ENCODE data around the gene ATP6V0A4. TPM values are rescaled to one million over a fixed set of nuclear protein-coding genes. Genes with fewer than 3 reads are reported as not detected.

Gene ATP6V0A4
- total and polyA plus RNA-seq, 2 donors (not counting 1 experiment from before 2014, with no cell fraction given), result not detected

- POLR2A ChIA-PET, result no interaction called here
- Histone ChIP-seq H2AFZ (ENCODE audit: insufficient read depth, low read depth, low read length, poor library complexity, severe bottlenecking) (no peak overlapping the region), H3K4me1 (ENCODE audit: control insufficient read depth in 2 of 2, insufficient read depth in 2 of 2, low read length in 2 of 2) (no peaks in the 10 kb centered on the region), H4K20me1 (ENCODE audit: control insufficient read depth, insufficient read depth, low read length, poor library complexity, severe bottlenecking) (no peaks in the 10 kb centered on the region), H3K9ac (ENCODE audit: low read length) (no peak overlapping the region), H3K27me3 (replicated peaks in 1 of 4; ENCODE audit: control extremely low read depth in 1 of 4, control insufficient read depth in 3 of 4, insufficient read depth in 4 of 4, low read length in 3 of 4) (no peaks in the 10 kb centered on the region), H3K36me3 (replicated peaks in 1 of 2; ENCODE audit: control extremely low read depth in 1 of 2, control insufficient read depth in 1 of 2, extremely low read depth in 1 of 2, insufficient read depth in 2 of 2, low read length in 1 of 2) (no peaks in the 10 kb centered on the region), H3K4me2 (replicated peaks; ENCODE audit: low read depth, low read length, poor library complexity, severe bottlenecking) (no peak overlapping the region), H3K27ac (ENCODE audit: low read length in 2 of 2) (no peak overlapping the region), H3K4me3 (ENCODE audit: control extremely low read depth in 1 of 5, extremely low read depth in 1 of 5, insufficient read depth in 1 of 5, low read depth in 2 of 5, low read length in 4 of 5) (no peak overlapping the region), H3K9me3 (ENCODE audit: control extremely low read depth in 1 of 3, control insufficient read depth in 2 of 3, insufficient read depth in 1 of 3, low read length in 2 of 3) (no peaks in the 10 kb centered on the region), H3K79me2 (ENCODE audit: control insufficient read depth, insufficient read depth, low read length) (no peaks in the 10 kb centered on the region)
- TF ChIP-seq CTCF (IDR thresholded peaks at IDR 0.05), result no peak
- no peak for TF ChIP-seq EZH2 (IDR thresholded peaks at IDR 0.05; ENCODE audit: borderline replicate concordance, insufficient read depth, low read depth, low read length, poor library complexity, severe bottlenecking)
- H3K4me3 Mint-ChIP-seq, result no peak overlapping the region
- 98% methylated on average over 8 of the region's 9 CpGs for WGBS (ENCODE audit: insufficient coverage)
- H3K27ac Mint-ChIP-seq, result no peak overlapping the region
- ATAC-seq (ENCODE audit: low read depth), result no peak
- DNase-seq, result no peak
- intact Hi-C loops (cut with micrococcal nuclease), result no loop called here
- H3K4me1 Mint-ChIP-seq, result peaks cover 3% of the 10 kb centered on the region
- no peaks in the 10 kb centered on the region for H3K9me3 Mint-ChIP-seq (ENCODE audit: insufficient read depth)
- CTCF ChIA-PET, result no interaction called here
- H3K27me3 Mint-ChIP-seq, result peaks cover 26% of the 10 kb centered on the region
Observed at GRCh38 chr7:138712652-138713051, 85.3 kb downstream of the ATP6V0A4 start.

- H3K9me3 ChIP-seq (ENCODE audit: control extremely low read depth in 1 of 3, control insufficient read depth in 2 of 3, insufficient read depth in 1 of 3, low read length in 2 of 3), result no peaks in the 10 kb centered on the region
- Mint-ChIP-seq H3K27ac (no peak overlapping the region), H3K4me3 (no peak overlapping the region), H3K4me1 (no peaks in the 10 kb centered on the region), H3K27me3 (peaks cover 14% of the 10 kb centered on the region), H3K9me3 (ENCODE audit: insufficient read depth) (no peaks in the 10 kb centered on the region)
- H3K79me2 ChIP-seq (ENCODE audit: control insufficient read depth, insufficient read depth, low read length), result no peaks in the 10 kb centered on the region
- ChIA-PET POLR2A (interaction anchor here (0.6 kb wide), 1 partner anchor 693 kb away, joined by 3 read pairs; no protein-coding TSS in a partner anchor), CTCF (no interaction called here)
- H4K20me1 ChIP-seq (ENCODE audit: control insufficient read depth, insufficient read depth, low read length, poor library complexity, severe bottlenecking), result no peaks in the 10 kb centered on the region
- intact Hi-C loops (cut with micrococcal nuclease), result no loop called here
- DNase-seq (no peak), ATAC-seq (ENCODE audit: low read depth) (no peak)
- H3K27ac ChIP-seq (ENCODE audit: low read length in 2 of 2), result no peak overlapping the region
- H3K4me3 ChIP-seq (ENCODE audit: control extremely low read depth in 1 of 5, extremely low read depth in 1 of 5, insufficient read depth in 1 of 5, low read depth in 2 of 5, low read length in 4 of 5), result no peak overlapping the region
- no peaks in the 10 kb centered on the region for H3K4me1 ChIP-seq (ENCODE audit: control insufficient read depth in 2 of 2, insufficient read depth in 2 of 2, low read length in 2 of 2)
- no peaks in the 10 kb centered on the region for H3K36me3 ChIP-seq (replicated peaks in 1 of 2; ENCODE audit: control extremely low read depth in 1 of 2, control insufficient read depth in 1 of 2, extremely low read depth in 1 of 2, insufficient read depth in 2 of 2, low read length in 1 of 2)
- no peak overlapping the region for H2AFZ ChIP-seq (ENCODE audit: insufficient read depth, low read depth, low read length, poor library complexity, severe bottlenecking)
- H3K27me3 ChIP-seq (replicated peaks in 1 of 4; ENCODE audit: control extremely low read depth in 1 of 4, control insufficient read depth in 3 of 4, insufficient read depth in 4 of 4, low read length in 3 of 4), result no peaks in the 10 kb centered on the region
- no peak overlapping the region for H3K4me2 ChIP-seq (replicated peaks; ENCODE audit: low read depth, low read length, poor library complexity, severe bottlenecking)
- no peak overlapping the region for H3K9ac ChIP-seq (ENCODE audit: low read length)
- 75% methylated on average over 11 of the region's 15 CpGs for WGBS (ENCODE audit: insufficient coverage)
- TF ChIP-seq EZH2 (IDR thresholded peaks at IDR 0.05; ENCODE audit: borderline replicate concordance, insufficient read depth, low read depth, low read length, poor library complexity, severe bottlenecking) (no peak), CTCF (IDR thresholded peaks at IDR 0.05) (no peak)
Observed at GRCh38 chr7:138710536-138711385, 87.2 kb downstream of the ATP6V0A4 start.

All from B cell (primary cell).